IgD-negative memory B cell (primary cell): ENCODE data around the gene FUT7. TPM values are rescaled to one million over a fixed set of nuclear protein-coding genes. Genes with fewer than 3 reads are reported as not detected.

ENCODE experiments used
- H3K27ac Mint-ChIP-seq, 3 donors: one replicate each; pipeline ENCODE4 v1.8.0; 2020 to 2022; ENCODE audit warnings: mild to moderate bottlenecking in 3 of 3, mixed read lengths in 3 of 3, moderate library complexity in 1 of 3
- H3K27me3 Mint-ChIP-seq: one replicate; pipeline ENCODE4 v1.8.0; 2021; ENCODE audit warnings: mixed read lengths
- H3K36me3 Mint-ChIP-seq: one replicate; pipeline ENCODE4 v1.8.0; 2020; ENCODE audit warnings: mild to moderate bottlenecking, mixed read lengths
- H3K4me1 Mint-ChIP-seq, 3 donors: one replicate each; pipeline ENCODE4 v1.8.0; 2020 to 2022; ENCODE audit warnings: mixed read lengths in 3 of 3, mild to moderate bottlenecking in 1 of 3
- H3K4me3 Mint-ChIP-seq, 4 donors: one replicate each; pipeline ENCODE4 v1.8.0; 2020 to 2022; ENCODE audit warnings: mild to moderate bottlenecking in 4 of 4, mixed read lengths in 4 of 4, moderate library complexity in 3 of 4
- H3K9me3 Mint-ChIP-seq, 3 donors: one replicate each; pipeline ENCODE4 v1.8.0; 2020 to 2021; ENCODE audit warnings: mixed read lengths in 3 of 3, mild to moderate bottlenecking in 1 of 3
- polyA plus RNA-seq: library from polyadenylated mRNA; unstranded; fragments of 300-500 nt; fragmentation: Illumina TruSeq; gene quantifications from one replicate; pipeline ENCODE4 v1.2.3, GENCODE V29; 2021

FUT7 gene
- 26.6 TPM for polyA plus RNA-seq

- Mint-ChIP-seq H3K4me3 (peak within 1 kb of the TSS; percentile 88 to 97 (median 95)), H3K4me1 (peaks cover 28 to 35% (median 29%) of the 10 kb centered on the region in 3 donors)
These were observed at the start of gene FUT7 for GRCh38 chr9:137031904-137032640. Gene FUT7, minus strand, starts transcription at chr9:137032088. Its CDS starts 97 bp downstream, at chr9:137031991.

GRCh38 chr9:137080260-137081122, 48.6 kb upstream of the FUT7 start:
- H3K27me3 Mint-ChIP-seq = no peaks in the 10 kb centered on the region
- H3K4me1 Mint-ChIP-seq = peaks cover 8 to 18% (median 12%) of the 10 kb centered on the region in 3 donors
- H3K36me3 Mint-ChIP-seq = no peaks in the 10 kb centered on the region
- no peaks in the 10 kb centered on the region for H3K9me3 Mint-ChIP-seq
- H3K27ac Mint-ChIP-seq = peak overlapping the region in 1 of 3 donors; percentile 90
- peak overlapping the region in 2 of 4 donors; percentile 55 to 81 for H3K4me3 Mint-ChIP-seq

More at GRCh38 chr9:137031904-137032640, at the start of gene FUT7:
- Mint-ChIP-seq H3K36me3 (no peaks in the 10 kb centered on the region), H3K27ac (peak within 1 kb of the TSS; percentile 93 to 96 (median 94)), H3K27me3 (no peaks in the 10 kb centered on the region), H3K9me3 (no peaks in the 10 kb centered on the region)

- Mint-ChIP-seq H3K4me3 (peak overlapping the region in 2 of 4 donors; percentile 32 to 81), H3K9me3 (no peaks in the 10 kb centered on the region), H3K36me3 (no peaks in the 10 kb centered on the region), H3K4me1 (peaks cover 16 to 19% (median 19%) of the 10 kb centered on the region in 3 donors), H3K27ac (peak overlapping the region in 2 of 3 donors; percentile 33 to 90), H3K27me3 (no peaks in the 10 kb centered on the region)
These were observed 47.5 kb upstream of the FUT7 start for GRCh38 chr9:137079401-137079787.

GRCh38 chr9:137078701-137079400, 47.0 kb upstream of the FUT7 start:
- Mint-ChIP-seq H3K27ac (no peak overlapping the region), H3K36me3 (no peaks in the 10 kb centered on the region), H3K27me3 (no peaks in the 10 kb centered on the region), H3K9me3 (no peaks in the 10 kb centered on the region), H3K4me3 (peak overlapping the region; percentile 64 to 90 (median 78)), H3K4me1 (peaks cover 15 to 19% (median 16%) of the 10 kb centered on the region in 3 donors)

- peak overlapping the region in 2 of 3 donors; percentile 63 to 80 for H3K27ac Mint-ChIP-seq
These were observed 46.1 kb upstream of the FUT7 start for GRCh38 chr9:137077758-137078693.

GRCh38 chr9:137077010-137077747, 45.3 kb upstream of the FUT7 start, which contains the start of gene UAP1L1:
Gene UAP1L1, plus strand, starts transcription at chr9:137077517. Its CDS starts 16 bp downstream, at chr9:137077533.
- no peaks in the 10 kb centered on the region for H3K27me3 Mint-ChIP-seq
- no peaks in the 10 kb centered on the region for H3K36me3 Mint-ChIP-seq
- peaks cover 11 to 13% (median 12%) of the 10 kb centered on the region in 3 donors for H3K4me1 Mint-ChIP-seq
- peak within 1 kb of the TSS in 2 of 3 donors; percentile 63 to 80 for H3K27ac Mint-ChIP-seq
- no peaks in the 10 kb centered on the region for H3K9me3 Mint-ChIP-seq
- peak within 1 kb of the TSS; percentile 79 to 90 (median 81) for H3K4me3 Mint-ChIP-seq

More at GRCh38 chr9:137077758-137078693, 46.1 kb upstream of the FUT7 start:
- H3K9me3 Mint-ChIP-seq = no peaks in the 10 kb centered on the region
- no peaks in the 10 kb centered on the region for H3K36me3 Mint-ChIP-seq
- H3K4me1 Mint-ChIP-seq = peaks cover 11 to 13% (median 12%) of the 10 kb centered on the region in 3 donors
- peak overlapping the region; percentile 75 to 90 (median 80) for H3K4me3 Mint-ChIP-seq
- H3K27me3 Mint-ChIP-seq = no peaks in the 10 kb centered on the region

- H3K9me3 Mint-ChIP-seq = no peaks in the 10 kb centered on the region
- H3K4me3 Mint-ChIP-seq = peak overlapping the region; percentile 63 to 80 (median 76)
- peaks cover 11 to 13% (median 12%) of the 10 kb centered on the region in 3 donors for H3K4me1 Mint-ChIP-seq
- H3K27me3 Mint-ChIP-seq = no peaks in the 10 kb centered on the region
- no peaks in the 10 kb centered on the region for H3K36me3 Mint-ChIP-seq
- H3K27ac Mint-ChIP-seq = peak overlapping the region in 1 of 3 donors; percentile 58
These were observed 44.7 kb upstream of the FUT7 start for GRCh38 chr9:137076636-137077009.

- Mint-ChIP-seq H3K36me3 (no peaks in the 10 kb centered on the region), H3K4me1 (peaks cover 11 to 17% (median 15%) of the 10 kb centered on the region in 3 donors), H3K27me3 (no peaks in the 10 kb centered on the region), H3K27ac (peak overlapping the region in 2 of 3 donors; percentile 53 to 91), H3K4me3 (peak overlapping the region; percentile 21 to 87 (median 48)), H3K9me3 (no peaks in the 10 kb centered on the region)
These were observed 43.4 kb upstream of the FUT7 start for GRCh38 chr9:137075275-137075775.

GRCh38 chr9:137074657-137075274, 42.9 kb upstream of the FUT7 start:
- no peaks in the 10 kb centered on the region for H3K9me3 Mint-ChIP-seq

GRCh38 chr9:137073992-137074399, 42.1 kb upstream of the FUT7 start:
- Mint-ChIP-seq H3K4me3 (peak overlapping the region in 1 of 4 donors; percentile 87), H3K27ac (peak overlapping the region in 1 of 3 donors; percentile 91), H3K36me3 (no peaks in the 10 kb centered on the region), H3K27me3 (no peaks in the 10 kb centered on the region), H3K9me3 (no peaks in the 10 kb centered on the region), H3K4me1 (peaks cover 11 to 14% (median 13%) of the 10 kb centered on the region in 3 donors)

More at GRCh38 chr9:137074657-137075274, 42.9 kb upstream of the FUT7 start:
- Mint-ChIP-seq H3K27ac (peak overlapping the region in 2 of 3 donors; percentile 53 to 91), H3K27me3 (no peaks in the 10 kb centered on the region), H3K4me1 (peaks cover 11 to 15% (median 12%) of the 10 kb centered on the region in 3 donors), H3K4me3 (peak overlapping the region in 3 of 4 donors; percentile 34 to 87 (median 71)), H3K36me3 (no peaks in the 10 kb centered on the region)

GRCh38 chr9:137071282-137071681, 39.4 kb upstream of the FUT7 start:
- Mint-ChIP-seq H3K4me1 (peaks cover 17 to 19% (median 17%) of the 10 kb centered on the region in 3 donors), H3K9me3 (no peaks in the 10 kb centered on the region), H3K4me3 (peak overlapping the region; percentile 76 to 92 (median 84)), H3K27me3 (no peaks in the 10 kb centered on the region), H3K27ac (peak overlapping the region; percentile 77 to 96 (median 93)), H3K36me3 (no peaks in the 10 kb centered on the region)

- H3K9me3 Mint-ChIP-seq = no peaks in the 10 kb centered on the region
- peaks cover 17 to 19% (median 17%) of the 10 kb centered on the region in 3 donors for H3K4me1 Mint-ChIP-seq
- peak overlapping the region; percentile 76 to 92 (median 85) for H3K4me3 Mint-ChIP-seq
- no peaks in the 10 kb centered on the region for H3K27me3 Mint-ChIP-seq
- H3K27ac Mint-ChIP-seq = peak overlapping the region; percentile 77 to 96 (median 93)
- H3K36me3 Mint-ChIP-seq = no peaks in the 10 kb centered on the region
These were observed 39.0 kb upstream of the FUT7 start for GRCh38 chr9:137070906-137071275.
